BLaER1 treated with 17β-estradiol and CSF1 and Interleukin-3, amounts not matched to agents 10 nM and 100 nM (cell line): Measurements from ENCODE around the gene HS3ST5.
A peak's percentile ranks its signal among the peaks of the same experiment; 100 is the strongest.

Experiments
- H3K27ac ChIP-seq, 11 experiments: shearing (Covaris generic); formaldehyde crosslinking; 2 replicates each; pipeline ENCODE4 v1.8.1; 2022
- H3K27me3 ChIP-seq, 11 experiments: shearing (Covaris generic); formaldehyde crosslinking; 2 replicates each; pipeline ENCODE4 v1.8.1; 2022
- H3K36me3 ChIP-seq, 11 experiments: shearing (Covaris generic); formaldehyde crosslinking; 2 replicates each; pipeline ENCODE4 v1.8.1; 2022
- H3K4me1 ChIP-seq, 10 experiments: shearing (Covaris generic); formaldehyde crosslinking; 2 replicates each; pipeline ENCODE4 v1.8.1; 2022
- H3K4me2 ChIP-seq, 11 experiments: shearing (Covaris generic); formaldehyde crosslinking; 2 replicates each; pipeline ENCODE4 v1.8.1; 2022
- H3K4me3 ChIP-seq, 10 experiments: shearing (Covaris generic); formaldehyde crosslinking; 2 replicates each; pipeline ENCODE4 v1.8.1; 2022
- H3K9ac ChIP-seq, 11 experiments: shearing (Covaris generic); formaldehyde crosslinking; 2 replicates each; pipeline ENCODE4 v1.8.1; 2022
- H3K9me3 ChIP-seq, 11 experiments: shearing (Covaris generic); formaldehyde crosslinking; replicated peaks in 1 of 11; 2 replicates each; pipeline ENCODE4 v1.8.1; 2022
- H4K20me1 ChIP-seq, 11 experiments: shearing (Covaris generic); formaldehyde crosslinking; 2 replicates each; pipeline ENCODE4 v1.8.1; 2022
- Cebpa-rat ChIP-seq, 11 experiments: shearing (Covaris generic); IDR thresholded peaks; 2 replicates each; pipeline ENCODE4 v1.8.1; 2022

Gene HS3ST5

GRCh38 chr6:114342826-114343781 is at the start of gene HS3ST5:
TSS of gene HS3ST5 (minus strand) at chr6:114343023. CDS start at chr6:114062845, 280,178 bp downstream.
- Histone ChIP-seq H3K4me1 (peaks cover 6 to 19% (median 13%) of the 10 kb centered on the region in 10 experiments; a peak in 15 of 20 replicates), H3K36me3 (no peaks in the 10 kb centered on the region), H3K4me2 (peak within 1 kb of the TSS; percentile 92 to 100 (median 99)), H4K20me1 (peaks cover 0 to 8% (median 0%) of the 10 kb centered on the region in 11 experiments; a peak in 3 of 22 replicates), H3K27ac (peak within 1 kb of the TSS in 1 of 11 experiments; percentile 31; a peak in 2 of 22 replicates), H3K9ac (peak within 1 kb of the TSS; percentile 49 to 77 (median 63); a peak in 20 of 22 replicates), H3K27me3 (peaks cover 17 to 40% (median 30%) of the 10 kb centered on the region in 11 experiments), H3K4me3 (peak within 1 kb of the TSS; percentile 70 to 83 (median 75)), H3K9me3 (no peaks in the 10 kb centered on the region)
- no peak for TF ChIP-seq Cebpa-rat (IDR thresholded peaks at IDR 0.05)

GRCh38 chr6:114390176-114390575 is 47.4 kb upstream of the HS3ST5 start:
- Histone ChIP-seq H3K4me3 (no peak overlapping the region), H3K27ac (no peak overlapping the region), H3K9ac (no peak overlapping the region), H3K27me3 (no peaks in the 10 kb centered on the region), H3K4me1 (no peaks in the 10 kb centered on the region), H3K4me2 (no peak overlapping the region), H3K9me3 (no peaks in the 10 kb centered on the region), H3K36me3 (no peaks in the 10 kb centered on the region), H4K20me1 (no peaks in the 10 kb centered on the region)
- TF ChIP-seq Cebpa-rat (IDR thresholded peaks at IDR 0.05): no peak

- H3K27ac ChIP-seq: no peak overlapping the region
- no peak for TF ChIP-seq Cebpa-rat (IDR thresholded peaks at IDR 0.05)
Observed at GRCh38 chr6:114389111-114389510, 46.3 kb upstream of the HS3ST5 start.

GRCh38 chr6:114382406-114382805 is 39.6 kb upstream of the HS3ST5 start:
- no peak overlapping the region for H3K27ac ChIP-seq
- H3K9ac ChIP-seq: no peak overlapping the region
- no peaks in the 10 kb centered on the region for H4K20me1 ChIP-seq
- H3K4me3 ChIP-seq: no peak overlapping the region
- no peaks in the 10 kb centered on the region for H3K36me3 ChIP-seq
- no peak overlapping the region for H3K4me2 ChIP-seq
- no peaks in the 10 kb centered on the region for H3K4me1 ChIP-seq
- no peaks in the 10 kb centered on the region for H3K9me3 ChIP-seq
- TF ChIP-seq Cebpa-rat (IDR thresholded peaks at IDR 0.05): no peak
- H3K27me3 ChIP-seq: no peaks in the 10 kb centered on the region

More at GRCh38 chr6:114389111-114389510, 46.3 kb upstream of the HS3ST5 start:
- H3K4me2 ChIP-seq: no peak overlapping the region
- no peaks in the 10 kb centered on the region for H3K4me1 ChIP-seq
- no peaks in the 10 kb centered on the region for H3K9me3 ChIP-seq
- H3K27me3 ChIP-seq: no peaks in the 10 kb centered on the region
- no peaks in the 10 kb centered on the region for H3K36me3 ChIP-seq
- H3K4me3 ChIP-seq: no peak overlapping the region
- H4K20me1 ChIP-seq: no peaks in the 10 kb centered on the region
- no peak overlapping the region for H3K9ac ChIP-seq

- Histone ChIP-seq H3K9ac (no peak overlapping the region), H3K36me3 (no peaks in the 10 kb centered on the region), H3K4me3 (no peak overlapping the region), H3K9me3 (no peaks in the 10 kb centered on the region), H4K20me1 (no peaks in the 10 kb centered on the region), H3K4me1 (no peaks in the 10 kb centered on the region), H3K27me3 (no peaks in the 10 kb centered on the region), H3K4me2 (no peak overlapping the region), H3K27ac (no peak overlapping the region)
- TF ChIP-seq Cebpa-rat (IDR thresholded peaks at IDR 0.05): no peak
Observed at GRCh38 chr6:114377881-114378280, 35.1 kb upstream of the HS3ST5 start.

- no peaks in the 10 kb centered on the region for H3K27me3 ChIP-seq
- H3K27ac ChIP-seq: no peak overlapping the region
- no peak for TF ChIP-seq Cebpa-rat (IDR thresholded peaks at IDR 0.05)
- H3K36me3 ChIP-seq: no peaks in the 10 kb centered on the region
- no peak overlapping the region for H3K4me3 ChIP-seq
- no peaks in the 10 kb centered on the region for H3K9me3 ChIP-seq
- no peak overlapping the region for H3K4me2 ChIP-seq
- no peak overlapping the region for H3K9ac ChIP-seq
- no peaks in the 10 kb centered on the region for H4K20me1 ChIP-seq
- H3K4me1 ChIP-seq: no peaks in the 10 kb centered on the region
Observed at GRCh38 chr6:114376611-114377175, 33.9 kb upstream of the HS3ST5 start.

GRCh38 chr6:114375541-114376192 is 32.8 kb upstream of the HS3ST5 start:
- Histone ChIP-seq H4K20me1 (no peaks in the 10 kb centered on the region), H3K4me3 (no peak overlapping the region), H3K27ac (no peak overlapping the region), H3K27me3 (no peaks in the 10 kb centered on the region), H3K9me3 (no peaks in the 10 kb centered on the region), H3K4me1 (no peaks in the 10 kb centered on the region), H3K9ac (no peak overlapping the region), H3K4me2 (no peak overlapping the region), H3K36me3 (no peaks in the 10 kb centered on the region)
- TF ChIP-seq Cebpa-rat (IDR thresholded peaks at IDR 0.05): no peak

- Histone ChIP-seq H3K4me2 (no peak overlapping the region), H3K36me3 (no peaks in the 10 kb centered on the region), H3K27me3 (no peaks in the 10 kb centered on the region), H3K4me3 (no peak overlapping the region), H3K27ac (no peak overlapping the region), H3K9me3 (no peaks in the 10 kb centered on the region), H3K4me1 (no peaks in the 10 kb centered on the region), H4K20me1 (no peaks in the 10 kb centered on the region), H3K9ac (no peak overlapping the region)
- TF ChIP-seq Cebpa-rat (IDR thresholded peaks at IDR 0.05): no peak
Observed at GRCh38 chr6:114367315-114367961, 24.6 kb upstream of the HS3ST5 start.

- Histone ChIP-seq H4K20me1 (no peaks in the 10 kb centered on the region), H3K4me3 (no peak overlapping the region), H3K27me3 (no peaks in the 10 kb centered on the region), H3K4me2 (no peak overlapping the region), H3K36me3 (no peaks in the 10 kb centered on the region), H3K9me3 (no peaks in the 10 kb centered on the region), H3K9ac (no peak overlapping the region), H3K4me1 (no peaks in the 10 kb centered on the region), H3K27ac (no peak overlapping the region)
- TF ChIP-seq Cebpa-rat (IDR thresholded peaks at IDR 0.05): no peak
Observed at GRCh38 chr6:114366899-114367298, 24.1 kb upstream of the HS3ST5 start.
